Natural killer cell (primary cell): ENCODE measurements around the gene CACNA1B. TPM values are rescaled to one million over a fixed set of nuclear protein-coding genes. Genes with fewer than 3 reads are reported as not detected.

Experiments
- ATAC-seq, 3 donors: fragments of 150-1000 bp in 2 of 3; fragments of 200-7000 bp in 1 of 3; cut with Tn5 transposase; 1 replicate in 1 of 3; 2 replicates in 2 of 3; pipeline ENCODE4 v1.10.0; 2021; ENCODE audit warnings: mild to moderate bottlenecking in 2 of 3, moderate library complexity in 2 of 3
- DNase-seq, 2 donors: peaks; one replicate each; pipeline versions ENCODE4 v3.0.0 to v3.0.0-alpha.2; 2013 to 2021; ENCODE audit warnings: mixed read lengths in 1 of 2
- H3K27ac ChIP-seq: one replicate; pipeline ENCODE4 v1.5.1; 2013; ENCODE audit warnings: mild to moderate bottlenecking, low read length
- H3K27me3 ChIP-seq: one replicate; pipeline ENCODE4 v1.6.1; 2013; ENCODE audit warnings: low read length; ENCODE audit not compliant: control insufficient read depth, insufficient read depth
- H3K36me3 ChIP-seq: one replicate; pipeline ENCODE4 v1.6.1; 2013; ENCODE audit warnings: low read length; ENCODE audit not compliant: control insufficient read depth, insufficient read depth
- H3K4me1 ChIP-seq: one replicate; pipeline ENCODE4 v1.6.1; 2013; ENCODE audit warnings: low read length; ENCODE audit not compliant: control insufficient read depth, insufficient read depth
- H3K4me3 ChIP-seq: one replicate; pipeline ENCODE4 v1.5.1; 2013; ENCODE audit warnings: low read length
- H3K9me3 ChIP-seq: one replicate; pipeline ENCODE4 v1.6.1; 2013; ENCODE audit warnings: low read length; ENCODE audit not compliant: control insufficient read depth, insufficient read depth
- H3K27ac Mint-ChIP-seq, 2 donors: one replicate each; pipeline ENCODE4 v1.8.0; 2022; ENCODE audit warnings: mild to moderate bottlenecking in 2 of 2, mixed read lengths in 2 of 2, moderate library complexity in 1 of 2
- H3K27me3 Mint-ChIP-seq, 2 donors: one replicate each; pipeline ENCODE4 v1.8.0; 2022; ENCODE audit warnings: low read depth in 2 of 2, mixed read lengths in 2 of 2
- H3K36me3 Mint-ChIP-seq: one replicate; pipeline ENCODE4 v1.8.0; 2022; ENCODE audit warnings: mixed read lengths
- H3K4me1 Mint-ChIP-seq, 2 donors: one replicate each; pipeline ENCODE4 v1.8.0; 2022; ENCODE audit warnings: mixed read lengths in 2 of 2
- H3K4me3 Mint-ChIP-seq: one replicate; pipeline ENCODE4 v1.8.0; 2022; ENCODE audit warnings: mild to moderate bottlenecking, moderate library complexity, mixed read lengths
- H3K9me3 Mint-ChIP-seq, 2 donors: one replicate each; pipeline ENCODE4 v1.8.0; 2022; ENCODE audit warnings: mixed read lengths in 2 of 2
- CTCF ChIP-seq: fragments of 200-600 bp; IDR thresholded peaks from one replicate; pipeline ENCODE4 v1.8.0; 2022; ENCODE audit warnings: antibody characterized with exemption
- WGBS: methylation state at CpG from one replicate; pipeline ENCODE4 v1.1.7; 2013; ENCODE audit warnings: missing lambda C conversion rate; ENCODE audit not compliant: insufficient coverage; 5-methylcytosine and 5-hydroxymethylcytosine counted together
- intact Hi-C: fragments of 100-400 bp; cut with micrococcal nuclease; formaldehyde crosslinking; loops from one replicate; pipeline ENCODE4 v1.14.2; 2022
- total RNA-seq, 4 donors: library from RNA; stranded (reverse); fragments of 120-200 nt in 1 of 4; gene quantifications; one replicate each; pipeline versions ENCODE4 v1.2.3 to v1.2.4, GENCODE V29; 2013 to 2022

Gene CACNA1B
- total RNA-seq, 3 donors from 2014 or later (not counting 1 experiment from before 2014, with no cell fraction given), result 0.07 TPM; not detected in 2

DNA sequence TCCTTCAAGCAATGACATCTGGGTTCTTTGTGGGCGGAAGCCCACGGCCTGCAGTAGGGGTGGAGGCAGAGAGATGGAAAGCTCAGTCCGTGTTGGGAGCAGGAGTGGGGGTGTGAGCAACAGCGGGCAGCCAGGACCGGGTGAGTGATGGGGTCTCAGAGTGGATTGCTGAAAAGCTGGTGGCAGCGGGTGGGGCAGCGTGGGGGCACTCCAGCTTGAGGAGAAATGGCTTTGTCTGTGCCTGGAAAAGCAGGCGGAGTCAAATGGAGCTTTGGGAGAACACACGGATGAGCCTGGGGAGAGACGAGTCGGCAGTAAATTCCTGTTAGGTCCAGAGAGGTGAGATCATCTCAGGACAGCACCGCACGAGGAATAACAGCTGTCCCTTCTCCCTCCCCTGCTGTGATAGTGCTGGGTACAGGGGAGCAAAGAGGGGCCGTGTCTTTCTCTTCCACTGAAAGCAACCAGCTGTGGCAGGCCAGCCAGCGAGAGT lies 42.1 kb downstream of the CACNA1B start:
- no peaks in the 10 kb centered on the region for H3K9me3 ChIP-seq
- Mint-ChIP-seq H3K27me3 (peaks cover 0 to 13% of the 10 kb centered on the region in 2 donors), H3K36me3 (no peaks in the 10 kb centered on the region), H3K4me3 (no peak overlapping the region), H3K9me3 (no peaks in the 10 kb centered on the region), H3K27ac (no peak overlapping the region), H3K4me1 (no peaks in the 10 kb centered on the region)
- no peaks in the 10 kb centered on the region for H3K4me1 ChIP-seq
- DNase-seq (no peak), ATAC-seq (no peak)
- H3K4me3 ChIP-seq, result no peak overlapping the region
- 84% methylated on average over 15 of the region's 15 CpGs for WGBS
- no peak overlapping the region for H3K27ac ChIP-seq
- no peak for TF ChIP-seq CTCF
- no peaks in the 10 kb centered on the region for H3K27me3 ChIP-seq
- intact Hi-C loops, result no loop called here
- no peaks in the 10 kb centered on the region for H3K36me3 ChIP-seq

DNA sequence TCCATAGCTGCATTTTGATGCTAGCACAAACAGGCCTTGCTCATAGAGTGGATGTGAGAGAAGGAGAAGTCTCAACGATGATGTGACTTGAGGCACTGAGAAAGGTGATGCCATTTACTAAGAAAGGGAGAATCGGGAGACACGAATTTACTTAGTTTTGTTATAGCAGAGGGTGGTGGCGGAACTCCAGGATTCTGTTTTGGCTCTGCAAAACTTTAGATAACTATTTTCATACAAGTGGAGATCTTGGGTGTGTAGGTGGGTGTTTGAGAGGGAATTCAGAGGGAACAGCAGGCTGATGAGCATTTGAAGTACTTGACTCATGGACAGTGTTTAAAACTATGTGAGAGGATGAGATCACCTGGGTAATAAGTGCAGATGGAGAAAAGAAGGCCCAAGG lies 43.2 kb downstream of the CACNA1B start:
- Mint-ChIP-seq H3K36me3 (no peaks in the 10 kb centered on the region), H3K4me1 (no peaks in the 10 kb centered on the region), H3K4me3 (no peak overlapping the region), H3K27me3 (peaks cover 0 to 9% of the 10 kb centered on the region in 2 donors), H3K27ac (no peak overlapping the region), H3K9me3 (no peaks in the 10 kb centered on the region)
- no peaks in the 10 kb centered on the region for H3K27me3 ChIP-seq
- intact Hi-C loops, result no loop called here
- no peaks in the 10 kb centered on the region for H3K9me3 ChIP-seq
- no peak overlapping the region for H3K4me3 ChIP-seq
- ATAC-seq (no peak), DNase-seq (no peak)
- H3K36me3 ChIP-seq, result no peaks in the 10 kb centered on the region
- no peaks in the 10 kb centered on the region for H3K4me1 ChIP-seq
- no peak for TF ChIP-seq CTCF
- H3K27ac ChIP-seq, result no peak overlapping the region
- WGBS, result 90% methylated on average over 4 of the region's 4 CpGs

GRCh38 chr9:137924169-137924568 lies 46.6 kb downstream of the CACNA1B start:
- Histone ChIP-seq H3K36me3 (no peaks in the 10 kb centered on the region), H3K4me3 (no peak overlapping the region), H3K9me3 (no peaks in the 10 kb centered on the region), H3K27me3 (no peaks in the 10 kb centered on the region), H3K4me1 (no peaks in the 10 kb centered on the region), H3K27ac (no peak overlapping the region)
- intact Hi-C loops, result no loop called here
- peaks cover 5 to 16% of the 10 kb centered on the region in 2 donors for H3K27me3 Mint-ChIP-seq
- 70% methylated on average over 2 of the region's 2 CpGs for WGBS
- H3K36me3 Mint-ChIP-seq, result no peaks in the 10 kb centered on the region
- H3K9me3 Mint-ChIP-seq, result no peaks in the 10 kb centered on the region
- no peak overlapping the region for H3K4me3 Mint-ChIP-seq
- DNase-seq, result no peak
- no peak overlapping the region for H3K27ac Mint-ChIP-seq
- no peak for ATAC-seq
- no peaks in the 10 kb centered on the region for H3K4me1 Mint-ChIP-seq
- no peak for TF ChIP-seq CTCF

DNA sequence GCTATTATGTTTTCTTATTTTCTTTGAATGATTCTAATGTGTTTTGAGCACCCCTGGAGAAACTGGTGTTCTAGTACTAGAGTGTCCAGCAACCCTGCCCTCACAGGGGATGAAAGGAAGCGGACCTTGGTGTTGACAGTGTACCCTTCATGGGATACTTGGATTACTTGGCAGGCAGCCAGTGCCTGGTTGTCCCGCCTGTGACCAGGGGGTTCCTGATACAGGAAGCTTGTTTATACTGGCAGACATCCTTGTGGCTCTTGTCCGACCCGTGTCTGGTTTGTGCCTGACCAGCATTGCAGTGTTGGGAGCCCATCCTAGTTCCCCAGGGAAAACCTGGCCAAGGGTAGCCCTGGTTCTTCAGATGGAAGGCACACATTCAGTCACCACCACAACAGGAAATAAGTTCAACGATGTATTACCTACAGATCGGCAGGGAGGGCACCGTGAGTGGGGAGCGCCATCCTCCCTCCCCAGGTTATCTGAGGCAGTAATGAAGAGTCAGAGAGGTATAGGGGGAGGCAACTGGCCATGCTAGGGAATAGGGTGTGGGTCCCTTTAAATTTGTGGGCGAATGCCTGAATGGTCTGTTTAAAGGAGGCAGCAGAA lies 47.3 kb downstream of the CACNA1B start:
- intact Hi-C loops, result no loop called here
- no peaks in the 10 kb centered on the region for H3K27me3 ChIP-seq
- no peaks in the 10 kb centered on the region for H3K9me3 ChIP-seq
- no peak for TF ChIP-seq CTCF
- H3K36me3 Mint-ChIP-seq, result no peaks in the 10 kb centered on the region
- no peak overlapping the region for H3K27ac ChIP-seq
- no peaks in the 10 kb centered on the region for H3K4me1 ChIP-seq
- no peaks in the 10 kb centered on the region for H3K9me3 Mint-ChIP-seq
- H3K4me3 ChIP-seq, result no peak overlapping the region
- ATAC-seq (no peak), DNase-seq (no peak)
- H3K27me3 Mint-ChIP-seq, result peaks cover 5 to 16% of the 10 kb centered on the region in 2 donors
- H3K4me3 Mint-ChIP-seq, result no peak overlapping the region
- no peak overlapping the region for H3K27ac Mint-ChIP-seq
- H3K4me1 Mint-ChIP-seq, result no peaks in the 10 kb centered on the region
- WGBS, result 85% methylated on average over 9 of the region's 9 CpGs
- no peaks in the 10 kb centered on the region for H3K36me3 ChIP-seq
